Subcutaneous adipose tissue (tissue), 4 donors: ENCODE results near the gene PTPN6. TPM values are rescaled to one million over a fixed set of nuclear protein-coding genes. Genes with fewer than 3 reads are reported as not detected.

Source experiments
- CTCF ChIP-seq: fragments of 450-650 bp; IDR thresholded peaks from one replicate; pipeline ENCODE4 v1.5.1; 2016; ENCODE audit warnings: low read depth, mild to moderate bottlenecking, control low read depth, antibody characterized with exemption, moderate library complexity
- total RNA-seq, 4 donors: library from RNA; depleted of rRNA; stranded (reverse); fragments of >200 nt; gene quantifications; one replicate each; pipeline ENCODE4 v1.1.0, GENCODE V29; 2016

Gene PTPN6
- total RNA-seq, result 10 to 100 TPM in 3 of 4 donors, 1 to 10 TPM in 1; 9.6 to 78.0 (median 29.7) TPM

GRCh38 chr12:6950811-6951540 is at the start of gene PTPN6:
TSS of gene PTPN6 (plus strand) at chr12:6951356. CDS start at chr12:6951513, 157 bp downstream.
- no peak for TF ChIP-seq CTCF

- no peak for TF ChIP-seq CTCF
These were observed 48.7 kb upstream of the PTPN6 start for GRCh38 chr12:6902448-6902847.

DNA sequence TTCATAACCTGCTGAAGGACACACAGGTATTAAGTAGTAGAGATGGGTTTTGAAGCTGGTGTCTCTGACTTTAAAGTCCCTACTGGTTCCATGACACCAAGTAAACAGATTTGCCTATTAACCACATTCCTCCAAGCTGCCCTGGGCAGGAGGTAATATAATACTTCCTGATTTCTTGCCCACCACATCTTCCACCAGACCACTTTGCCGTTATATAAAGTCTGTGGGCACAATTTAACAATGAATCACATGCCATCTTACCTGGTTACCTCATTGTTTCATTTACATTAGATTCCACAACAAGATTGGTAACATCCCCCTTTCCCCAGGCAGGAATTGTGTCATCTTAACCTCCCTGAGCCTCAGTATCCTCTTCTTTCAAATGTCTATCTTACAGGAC is 47.4 kb upstream of the PTPN6 start:
- TF ChIP-seq CTCF, result no peak

- no peak for TF ChIP-seq CTCF
These were observed 46.6 kb upstream of the PTPN6 start, which contains the start of gene LRRC23 for GRCh38 chr12:6904280-6905276. TSS of gene LRRC23 (plus strand) at chr12:6904822. CDS start at chr12:6905634, 812 bp downstream.

DNA sequence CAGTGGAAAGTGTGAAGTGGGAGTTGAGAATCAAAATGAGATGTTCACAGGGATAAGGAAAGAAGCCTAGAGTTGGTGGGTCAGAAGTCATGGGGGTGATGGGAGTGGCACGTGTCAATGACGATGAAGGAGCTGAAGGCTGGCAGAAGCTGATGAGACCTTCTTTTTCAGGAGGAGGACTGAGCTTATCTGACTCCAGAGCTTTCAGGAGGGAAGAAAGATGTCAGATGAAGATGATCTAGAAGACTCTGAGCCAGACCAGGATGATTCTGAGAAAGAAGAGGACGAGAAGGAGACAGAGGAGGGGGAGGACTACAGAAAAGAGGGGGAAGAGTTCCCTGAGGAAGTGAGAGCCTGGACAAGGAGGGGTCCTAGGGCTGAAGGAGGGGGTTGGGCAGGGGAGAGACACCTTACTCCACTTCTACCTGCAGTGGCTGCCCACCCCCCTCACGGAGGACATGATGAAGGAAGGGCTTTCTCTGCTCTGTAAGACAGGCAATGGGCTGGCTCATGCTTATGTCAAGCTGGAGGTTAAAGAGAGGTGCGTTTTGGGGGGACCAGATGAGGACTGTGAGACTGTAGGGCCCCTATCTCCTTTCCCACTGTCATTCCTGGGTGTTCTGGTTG is 45.6 kb upstream of the PTPN6 start:
- no peak for TF ChIP-seq CTCF

GRCh38 chr12:6909421-6910145 is 41.6 kb upstream of the PTPN6 start:
- TF ChIP-seq CTCF, result no peak
